ENCODE data around the gene HIGD1C.
"Not testable (repeated sequence)": the region's sequence is repeated elsewhere in the genome, so short reads cannot be mapped to it uniquely, and the experiment has no call there.

Gene HIGD1C

DNA sequence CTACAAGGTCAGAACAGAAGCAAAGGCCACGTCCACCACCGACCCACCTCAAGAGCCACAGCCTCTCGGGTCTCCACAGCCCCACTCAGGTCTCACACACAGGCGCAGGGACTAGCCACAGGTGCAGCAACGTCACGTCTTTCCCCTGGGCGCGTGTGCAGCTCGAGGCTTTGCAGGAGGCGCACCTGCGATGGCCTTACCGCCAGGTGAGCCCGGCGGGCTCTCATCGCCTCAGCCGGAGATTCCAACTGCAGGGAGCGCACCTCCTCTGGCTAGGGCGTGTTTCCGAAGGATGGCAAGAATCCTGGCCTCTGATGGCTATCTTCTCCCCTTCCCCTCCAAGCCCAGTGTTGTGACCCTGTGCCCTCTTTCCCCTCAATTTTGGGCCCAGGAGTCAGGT, at the start of gene HIGD1C:
Gene HIGD1C (plus strand): TSS at position 35 of the 400 bp plus-strand sequence. CDS start 1,455 bp downstream, outside the sequence.
- in situ Hi-C loops (cut with HindIII; ENCODE audit: low sequenced_read_pairs), result no loop called here

DNA sequence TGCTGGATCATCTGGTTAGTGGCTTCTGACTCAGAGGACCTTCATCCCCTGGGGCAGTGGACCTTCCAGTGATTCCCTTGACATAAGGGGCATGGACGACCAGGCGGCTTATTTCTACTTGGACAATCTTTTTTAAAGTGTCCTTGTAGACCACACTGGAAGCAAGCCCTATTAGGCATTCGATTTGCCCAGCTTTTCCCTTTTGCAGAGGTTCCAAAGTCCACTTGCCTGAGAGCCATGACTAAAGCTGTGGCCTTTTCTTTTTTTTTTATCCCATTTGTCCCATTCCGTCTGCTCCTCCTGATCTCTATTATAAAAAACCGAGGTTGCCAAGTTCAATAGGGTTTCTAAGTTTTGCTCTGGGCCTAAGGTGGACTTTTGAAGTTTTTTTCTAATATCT, 43.9 kb upstream of the HIGD1C start:
- in situ Hi-C loops (cut with HindIII; ENCODE audit: low sequenced_read_pairs), result not testable (repeated sequence)

DNA sequence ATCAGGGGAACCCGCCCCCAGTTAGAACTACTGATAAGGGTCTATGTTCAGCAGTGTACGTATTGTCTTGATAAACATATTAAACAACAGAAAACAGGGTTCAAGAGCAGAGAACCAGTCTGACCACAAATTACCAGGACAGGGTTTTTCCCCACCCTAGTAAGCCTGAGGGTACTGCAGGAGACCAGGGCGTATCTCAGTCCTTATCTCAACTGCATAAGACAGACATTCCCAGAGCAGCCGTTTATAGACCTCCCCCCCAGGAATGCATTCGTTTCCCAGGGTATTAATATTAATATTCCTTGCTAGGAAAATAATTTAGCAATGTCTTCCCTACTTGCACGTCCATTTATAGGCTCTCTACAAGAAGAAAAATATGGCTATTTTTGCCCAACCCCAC, 40.0 kb upstream of the HIGD1C start:
- in situ Hi-C loops (cut with HindIII; ENCODE audit: low sequenced_read_pairs), result not testable (repeated sequence)

DNA sequence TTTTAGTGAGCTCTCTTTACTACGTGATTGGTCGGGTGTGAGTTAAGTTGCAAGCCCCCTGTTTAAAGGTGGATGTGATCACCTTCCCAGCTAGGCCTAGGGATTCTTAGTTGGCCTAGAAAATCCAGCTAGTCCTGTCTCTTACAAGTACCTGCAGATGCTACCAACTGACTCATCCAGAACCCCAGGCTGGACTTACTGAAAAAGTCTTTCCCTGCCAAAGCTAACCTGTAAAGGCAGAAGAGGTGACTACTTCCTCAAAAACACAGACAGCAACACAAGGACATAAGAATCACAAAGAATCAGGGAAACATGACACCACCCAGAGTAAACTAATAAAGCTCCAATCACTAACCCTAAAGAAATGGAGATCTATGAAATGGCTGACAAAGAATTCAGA, 39.1 kb upstream of the HIGD1C start:
- in situ Hi-C loops (cut with HindIII; ENCODE audit: low sequenced_read_pairs), result no loop called here

DNA sequence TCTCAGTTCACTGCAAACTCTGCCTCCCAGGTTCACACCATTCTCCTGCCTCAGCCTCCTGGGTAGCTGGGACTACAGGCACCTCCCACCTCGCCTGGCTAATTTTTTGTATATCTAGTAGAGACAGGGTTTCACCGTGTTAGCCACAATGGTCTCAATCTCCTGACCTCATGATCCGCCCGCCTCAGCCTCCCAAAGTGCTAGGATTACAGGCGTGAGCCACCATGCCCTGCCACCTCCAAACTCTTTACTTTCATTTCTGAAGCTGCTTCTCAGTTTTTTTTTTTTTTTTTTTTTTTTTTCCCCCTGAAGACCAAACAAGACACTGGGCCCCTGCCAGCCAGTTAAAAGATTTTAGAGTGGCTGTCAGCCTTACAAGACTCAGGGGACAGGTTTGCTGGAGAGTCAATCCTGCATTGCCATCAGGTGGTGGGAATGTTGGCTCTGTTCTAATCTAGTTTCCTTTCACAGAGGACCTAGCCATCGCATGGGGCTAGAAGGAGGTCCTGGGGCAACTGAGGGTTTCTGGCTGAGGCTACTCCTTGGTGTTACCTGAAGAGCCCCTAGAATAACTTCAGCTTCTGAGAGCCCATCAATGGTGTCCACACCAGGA, 37.4 kb upstream of the HIGD1C start:
- in situ Hi-C loops (cut with HindIII; ENCODE audit: low sequenced_read_pairs), result no loop called here

DNA sequence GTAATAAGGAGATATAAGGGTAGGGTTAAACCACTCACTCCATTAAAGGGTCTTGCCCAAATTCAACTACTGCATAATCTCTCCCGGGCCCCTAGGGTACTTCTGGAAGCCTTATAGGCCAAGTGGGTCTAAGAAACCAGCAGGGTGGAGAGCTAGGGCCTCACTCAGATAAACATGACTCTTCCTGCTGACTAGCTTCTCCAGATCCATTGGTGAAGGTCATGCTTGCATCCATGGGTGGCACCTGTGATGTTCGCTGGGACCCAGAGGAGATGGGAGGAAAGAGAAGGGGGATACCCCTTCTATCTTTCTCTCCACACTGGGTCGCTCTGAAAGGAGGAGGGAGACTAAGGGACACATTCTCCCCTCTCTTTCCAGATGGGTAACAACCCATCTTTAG, 36.1 kb upstream of the HIGD1C start:
- in situ Hi-C loops (cut with HindIII; ENCODE audit: low sequenced_read_pairs), result no loop called here

DNA sequence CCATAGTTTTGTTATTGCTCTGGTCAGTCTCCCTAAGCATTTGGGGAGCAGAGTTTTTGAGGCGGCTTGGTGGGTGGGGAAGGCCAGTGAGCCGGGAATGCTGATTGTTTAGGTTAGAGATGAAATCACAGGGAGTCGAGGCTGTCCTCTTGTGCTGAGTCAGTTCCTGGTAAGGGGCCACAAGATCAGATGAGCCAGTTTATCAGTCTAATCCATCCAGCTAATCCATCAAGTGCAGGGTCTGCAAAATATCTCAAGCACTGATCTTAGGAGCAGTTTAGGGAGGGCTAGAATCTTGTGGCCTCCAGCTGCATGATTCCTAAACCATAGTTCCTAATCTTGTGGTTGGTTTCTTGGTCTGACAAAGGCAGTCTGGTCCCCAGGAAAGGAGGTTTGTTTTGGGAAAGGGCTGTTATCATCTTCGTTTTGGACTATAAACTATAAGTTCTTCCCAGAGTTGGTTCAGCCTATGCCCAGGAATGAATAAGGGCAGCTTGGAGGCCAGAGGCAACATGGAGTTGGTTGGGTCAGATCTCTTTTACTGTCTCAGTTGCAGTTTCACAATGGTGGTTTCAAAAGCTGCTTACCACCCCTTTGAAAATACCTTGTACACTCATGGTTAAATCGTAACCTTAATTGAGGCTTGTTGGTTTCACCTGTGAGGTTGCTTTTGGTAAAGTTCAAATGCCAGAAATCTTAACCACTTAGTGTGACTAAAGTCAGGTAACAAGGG, 33.6 kb upstream of the HIGD1C start:
- in situ Hi-C loops (cut with HindIII; ENCODE audit: low sequenced_read_pairs), result no loop called here

DNA sequence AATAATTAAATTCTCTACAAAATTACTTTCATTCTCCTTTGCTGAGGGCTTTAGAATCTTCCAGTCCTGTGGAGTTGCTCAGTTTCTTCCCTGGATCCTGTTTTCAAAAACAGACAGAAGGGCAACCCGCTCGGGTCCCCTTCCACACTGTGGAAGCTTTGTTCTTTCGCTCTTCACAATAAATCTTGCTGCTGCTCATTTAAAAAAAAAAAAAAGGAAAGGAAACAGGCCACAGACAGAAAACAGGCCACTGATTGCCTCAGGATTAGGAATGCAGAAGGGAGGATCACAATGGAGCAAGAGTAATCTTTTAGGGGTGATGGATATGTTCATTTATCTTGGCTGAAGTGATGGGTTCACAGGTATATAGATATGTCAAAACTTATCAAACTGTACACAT, 29.5 kb upstream of the HIGD1C start:
- in situ Hi-C loops (cut with HindIII; ENCODE audit: low sequenced_read_pairs), result no loop called here

DNA sequence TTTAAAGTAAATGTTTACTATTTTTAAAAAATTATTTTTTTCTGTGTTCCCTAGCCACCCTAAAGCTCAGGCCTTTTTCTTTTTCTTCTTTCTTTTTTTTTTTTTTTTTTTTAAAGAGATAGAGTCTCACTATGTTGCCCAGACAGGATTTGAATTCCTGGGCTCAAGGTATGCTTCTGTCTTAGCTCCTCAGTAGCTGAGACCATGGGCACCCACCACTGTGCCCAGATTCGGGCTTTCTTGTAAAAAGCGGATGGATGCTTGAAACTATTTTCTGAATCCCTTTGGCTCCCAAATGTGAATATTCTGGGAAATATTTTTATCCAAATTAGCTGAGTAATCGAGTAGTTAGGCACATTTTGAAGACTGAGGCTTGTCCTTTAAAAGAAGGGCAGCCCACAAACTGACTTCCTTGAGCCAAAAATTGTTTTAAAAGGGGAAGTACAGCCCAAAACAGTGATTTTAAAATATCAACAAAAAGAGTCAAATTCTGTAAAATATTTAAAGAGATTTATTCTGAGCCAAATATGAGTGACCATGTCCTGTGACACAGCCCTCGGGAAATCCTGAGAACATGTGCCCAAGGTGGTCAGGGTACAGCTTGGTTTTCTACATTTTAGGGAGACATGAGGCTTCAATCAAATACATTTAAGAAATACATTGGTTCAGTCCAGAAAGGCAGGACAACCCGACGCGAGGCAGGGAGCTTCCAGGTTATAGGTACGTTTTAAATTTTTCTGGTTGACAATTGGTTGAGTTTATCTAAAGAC, 28.8 kb upstream of the HIGD1C start:
- in situ Hi-C loops (cut with HindIII; ENCODE audit: low sequenced_read_pairs), result no loop called here

DNA sequence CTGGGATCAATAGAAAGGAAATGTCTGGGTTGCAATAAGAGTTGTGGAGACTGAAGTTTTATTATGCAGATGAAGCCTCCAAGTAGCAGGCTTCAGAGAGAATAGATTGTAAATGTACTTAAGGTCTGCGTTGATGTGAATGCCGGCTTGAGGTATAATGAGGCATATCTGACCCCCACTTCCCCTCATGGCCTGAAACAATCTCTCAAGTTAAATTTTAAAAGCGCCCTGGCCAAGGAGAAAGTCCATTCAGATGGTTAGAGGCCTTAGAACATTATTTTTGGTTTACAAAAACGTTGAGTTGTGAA, 28.3 kb upstream of the HIGD1C start:
- in situ Hi-C loops (cut with HindIII; ENCODE audit: low sequenced_read_pairs), result no loop called here

DNA sequence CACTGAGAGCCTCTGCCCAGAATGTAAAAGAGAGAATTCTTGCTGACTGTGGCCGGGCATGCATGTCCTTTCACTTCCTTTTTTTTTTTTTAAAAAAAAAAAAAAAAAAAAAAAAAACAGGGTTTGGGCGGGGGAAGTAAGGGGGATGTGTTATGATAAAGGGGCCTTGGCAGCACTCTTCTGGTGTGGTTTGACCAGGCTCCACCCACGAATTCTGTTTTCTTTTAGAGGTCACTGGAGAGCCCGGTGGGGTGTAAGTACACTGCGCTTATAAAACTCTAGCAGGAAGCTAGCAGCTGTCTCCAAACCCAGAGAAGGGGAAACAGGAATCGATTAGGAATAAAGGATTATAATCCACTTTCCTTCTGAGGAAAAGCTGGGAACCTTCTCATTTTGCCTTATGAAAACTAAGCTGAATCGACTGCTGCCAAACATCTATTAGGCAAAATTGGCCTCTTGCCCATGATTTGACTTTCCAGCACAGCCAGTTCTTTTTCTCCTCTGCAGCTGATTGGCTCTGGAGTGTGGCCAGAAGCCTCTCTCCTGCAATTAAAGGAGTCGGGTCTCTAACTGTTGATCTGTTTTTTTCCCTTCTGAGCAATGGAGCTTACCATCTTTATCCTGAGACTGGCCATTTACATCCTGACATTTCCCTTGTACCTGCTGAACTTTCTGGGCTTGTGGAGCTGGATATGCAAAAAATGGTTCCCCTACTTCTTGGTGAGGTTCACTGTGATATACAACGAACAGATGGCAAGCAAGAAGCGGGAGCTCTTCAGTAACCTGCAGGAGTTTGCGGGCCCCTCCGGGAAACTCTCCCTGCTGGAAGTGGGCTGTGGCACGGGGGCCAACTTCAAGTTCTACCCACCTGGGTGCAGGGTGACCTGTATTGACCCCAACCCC, 27.7 kb upstream of the HIGD1C start:
- in situ Hi-C loops (cut with HindIII; ENCODE audit: low sequenced_read_pairs), result no loop called here

DNA sequence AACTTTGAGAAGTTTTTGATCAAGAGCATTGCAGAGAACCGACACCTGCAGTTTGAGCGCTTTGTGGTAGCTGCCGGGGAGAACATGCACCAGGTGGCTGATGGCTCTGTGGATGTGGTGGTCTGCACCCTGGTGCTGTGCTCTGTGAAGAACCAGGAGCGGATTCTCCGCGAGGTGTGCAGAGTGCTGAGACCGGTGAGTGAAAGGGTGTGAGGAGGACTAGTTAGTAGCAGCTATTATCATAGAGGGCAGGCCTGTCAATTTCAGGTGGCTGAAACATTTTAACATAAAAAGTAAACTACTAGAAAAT, 27.0 kb upstream of the HIGD1C start:
- in situ Hi-C loops (cut with HindIII; ENCODE audit: low sequenced_read_pairs), result no loop called here

DNA sequence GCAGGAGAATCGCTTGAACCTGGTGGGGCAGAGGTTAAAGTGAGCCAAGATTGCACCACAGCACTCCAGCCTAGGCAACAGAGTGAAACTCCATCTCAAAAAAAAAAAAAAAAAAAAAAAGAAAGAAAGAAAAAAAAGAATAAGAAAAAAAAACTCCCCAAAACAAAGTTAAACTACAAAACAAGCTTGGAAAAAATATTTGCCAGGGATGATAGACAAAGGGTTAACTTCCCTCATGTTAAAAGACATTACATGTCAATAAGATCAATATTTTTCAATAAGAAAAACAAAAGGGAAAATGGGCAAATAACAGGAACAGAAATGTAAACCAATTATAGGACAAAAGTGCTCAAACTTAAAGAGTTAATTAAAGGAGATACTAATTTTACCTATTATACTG, 26.4 kb upstream of the HIGD1C start:
- in situ Hi-C loops (cut with HindIII; ENCODE audit: low sequenced_read_pairs), result no loop called here

DNA sequence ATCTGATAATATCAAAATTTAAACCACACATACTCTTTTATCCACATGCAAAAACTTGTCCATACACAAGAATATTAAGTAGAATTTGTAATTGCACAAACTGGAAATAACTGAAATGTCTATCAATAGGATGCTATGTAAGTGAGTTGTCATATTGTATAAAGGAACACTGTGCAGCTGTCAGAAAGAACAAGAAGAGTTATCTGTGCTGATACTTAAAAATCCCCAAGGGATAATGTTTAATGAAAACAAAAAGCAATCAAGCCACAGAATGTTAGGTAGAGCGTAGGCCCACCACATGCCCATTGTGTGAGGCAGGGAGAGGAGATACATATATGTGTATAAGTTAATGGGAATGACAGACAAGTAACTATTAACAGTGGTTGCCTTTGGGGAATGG, 25.9 kb upstream of the HIGD1C start:
- in situ Hi-C loops (cut with HindIII; ENCODE audit: low sequenced_read_pairs), result no loop called here

DNA sequence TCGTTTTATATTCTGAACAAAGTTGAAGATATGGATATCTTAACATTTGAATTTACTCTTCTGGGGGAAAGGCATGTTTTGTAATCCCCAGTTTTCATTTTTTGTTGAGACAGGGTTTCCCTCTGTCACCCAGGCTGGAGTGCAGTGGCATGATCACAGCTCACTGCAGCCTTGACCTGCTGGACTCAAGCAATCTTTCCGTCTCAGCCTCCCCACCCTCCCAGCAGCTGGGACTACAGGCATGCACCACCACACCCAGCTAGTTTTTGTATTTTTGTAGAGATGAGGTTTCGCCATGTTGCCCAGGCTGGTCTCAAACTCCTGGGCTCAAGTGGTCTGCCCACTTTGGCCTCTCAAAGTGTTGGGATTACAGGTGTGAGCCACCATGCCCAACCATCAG, 25.4 kb upstream of the HIGD1C start:
- in situ Hi-C loops (cut with HindIII; ENCODE audit: low sequenced_read_pairs), result not testable (repeated sequence)

DNA sequence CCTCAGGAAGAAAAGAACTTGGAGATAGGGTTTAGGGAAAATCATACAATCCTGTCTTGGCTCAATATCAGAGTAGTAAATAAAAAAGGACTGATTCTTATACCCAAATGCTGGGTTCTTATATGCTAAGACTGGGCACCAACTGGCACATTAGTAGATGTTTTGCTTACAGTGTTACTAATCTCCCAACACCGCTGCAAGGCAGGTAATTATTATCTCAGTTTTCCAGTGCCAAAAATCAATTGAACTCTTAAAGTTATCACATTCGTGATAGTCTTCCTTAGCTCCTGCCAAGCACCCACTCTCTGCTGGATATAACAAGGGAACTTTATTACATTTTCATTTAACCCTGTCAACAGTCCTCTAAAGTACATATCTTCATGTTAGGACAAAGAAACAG, 25.0 kb upstream of the HIGD1C start:
- in situ Hi-C loops (cut with HindIII; ENCODE audit: low sequenced_read_pairs), result no loop called here

DNA sequence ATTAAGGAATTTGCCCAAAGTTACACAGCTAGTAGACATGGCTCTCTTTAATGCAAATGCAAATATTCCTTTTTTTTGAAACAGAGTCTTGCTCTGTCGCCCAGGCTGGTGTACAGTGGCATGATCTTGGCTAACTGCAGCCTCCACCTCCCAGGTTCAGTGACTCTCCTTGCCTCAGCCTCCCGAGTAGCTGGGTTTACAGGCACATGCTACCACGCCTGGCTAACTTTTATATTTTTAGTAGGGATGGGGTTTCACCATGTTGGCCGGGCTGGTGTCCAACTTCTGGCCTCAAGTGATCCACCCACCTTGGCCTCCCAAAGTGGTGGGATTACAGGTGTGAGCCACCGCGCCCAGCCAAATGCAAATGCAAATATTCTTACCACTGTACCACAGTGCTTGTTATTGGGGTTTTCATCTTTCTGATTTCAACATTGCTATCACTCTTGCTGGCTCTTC, 24.5 kb upstream of the HIGD1C start:
- in situ Hi-C loops (cut with HindIII; ENCODE audit: low sequenced_read_pairs), result no loop called here

DNA sequence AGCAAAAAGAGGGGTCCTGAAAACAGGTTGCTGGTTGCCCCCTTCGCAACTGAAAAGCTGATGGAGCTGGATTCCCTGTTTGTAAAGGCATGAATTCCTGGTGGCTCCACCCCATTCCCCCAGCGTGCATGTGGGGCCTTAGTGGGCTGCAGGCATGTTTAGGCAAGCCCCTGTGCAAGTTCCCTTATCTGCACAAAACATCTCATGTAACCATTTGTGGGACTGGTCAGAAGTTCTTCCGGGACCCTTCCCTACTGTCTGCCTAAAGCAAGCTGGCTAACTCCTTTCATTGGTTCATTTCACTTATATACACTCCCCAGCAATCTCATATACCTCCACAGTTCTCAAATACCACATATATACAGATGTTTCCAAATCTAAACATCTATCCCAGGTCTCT, 24.0 kb upstream of the HIGD1C start:
- in situ Hi-C loops (cut with HindIII; ENCODE audit: low sequenced_read_pairs), result no loop called here

DNA sequence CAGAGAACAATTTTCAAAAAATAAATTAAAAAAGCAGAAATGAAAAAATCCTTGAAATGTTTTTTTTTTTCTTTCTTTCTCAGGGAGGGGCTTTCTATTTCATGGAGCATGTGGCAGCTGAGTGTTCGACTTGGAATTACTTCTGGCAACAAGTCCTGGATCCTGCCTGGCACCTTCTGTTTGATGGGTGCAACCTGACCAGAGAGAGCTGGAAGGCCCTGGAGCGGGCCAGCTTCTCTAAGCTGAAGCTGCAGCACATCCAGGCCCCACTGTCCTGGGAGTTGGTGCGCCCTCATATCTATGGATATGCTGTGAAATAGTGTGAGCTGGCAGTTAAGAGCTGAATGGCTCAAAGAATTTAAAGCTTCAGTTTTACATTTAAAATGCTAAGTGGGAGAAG, 22.5 kb upstream of the HIGD1C start:
- in situ Hi-C loops (cut with HindIII; ENCODE audit: low sequenced_read_pairs), result loop anchor here (5.0 kb wide), 2 partner anchors 42 to 68 kb away; no protein-coding TSS in a partner anchor

DNA sequence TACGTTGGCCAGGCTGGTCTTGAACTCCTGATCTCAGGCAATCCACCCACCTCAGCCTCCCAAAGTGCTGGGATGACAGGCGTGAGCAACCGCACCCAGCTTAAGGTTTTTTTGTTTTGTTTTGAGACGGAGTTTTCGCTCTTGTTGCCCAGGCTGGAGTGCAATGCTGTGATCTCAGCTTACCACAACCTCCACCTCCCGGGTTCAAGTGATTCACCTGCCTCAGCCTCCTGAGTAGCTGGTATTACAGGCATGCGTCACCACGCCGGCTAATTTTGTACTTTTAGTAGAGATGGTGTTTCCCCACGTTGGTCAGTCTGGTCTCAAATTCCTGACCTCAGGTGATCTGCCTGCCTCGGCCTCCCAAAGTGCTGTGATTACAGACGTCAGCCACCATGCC, 21.9 kb upstream of the HIGD1C start:
- in situ Hi-C loops (cut with HindIII; ENCODE audit: low sequenced_read_pairs), result loop anchor here (5.0 kb wide), 2 partner anchors 42 to 68 kb away; no protein-coding TSS in a partner anchor

DNA sequence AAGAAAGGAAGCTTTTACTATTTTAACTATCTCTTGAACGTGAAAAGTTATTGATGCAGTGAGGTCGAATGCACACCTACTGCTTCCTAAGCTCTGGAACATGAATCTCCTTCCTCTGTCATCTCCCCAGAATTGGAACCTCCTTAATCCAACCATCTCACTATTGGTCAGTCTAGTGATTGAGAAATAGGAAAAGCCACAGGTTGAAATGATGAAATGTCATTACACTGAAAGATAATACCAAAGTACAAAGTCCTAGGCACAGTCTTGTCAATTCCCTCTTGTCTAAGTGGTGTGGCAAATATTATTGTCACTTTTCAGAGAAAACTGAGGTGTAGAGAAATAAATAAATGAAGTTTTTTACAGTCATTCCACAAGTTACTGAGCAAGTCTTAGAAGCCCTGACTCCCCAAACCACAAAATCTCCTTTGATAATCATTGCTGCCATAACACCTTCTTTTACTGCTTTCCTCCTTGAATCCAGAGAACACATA, 19.5 kb upstream of the HIGD1C start:
- in situ Hi-C loops (cut with HindIII; ENCODE audit: low sequenced_read_pairs), result loop anchor here (5.0 kb wide), 2 partner anchors 39 to 71 kb away; no protein-coding TSS in a partner anchor

Measured in endothelial cell of hepatic sinusoid (primary cell).